Measurements from ENCODE around the gene C6orf62.
"Not testable (repeated sequence)": the region's sequence is repeated elsewhere in the genome, so short reads cannot be mapped to it uniquely, and the experiment has no call there.

DNA sequence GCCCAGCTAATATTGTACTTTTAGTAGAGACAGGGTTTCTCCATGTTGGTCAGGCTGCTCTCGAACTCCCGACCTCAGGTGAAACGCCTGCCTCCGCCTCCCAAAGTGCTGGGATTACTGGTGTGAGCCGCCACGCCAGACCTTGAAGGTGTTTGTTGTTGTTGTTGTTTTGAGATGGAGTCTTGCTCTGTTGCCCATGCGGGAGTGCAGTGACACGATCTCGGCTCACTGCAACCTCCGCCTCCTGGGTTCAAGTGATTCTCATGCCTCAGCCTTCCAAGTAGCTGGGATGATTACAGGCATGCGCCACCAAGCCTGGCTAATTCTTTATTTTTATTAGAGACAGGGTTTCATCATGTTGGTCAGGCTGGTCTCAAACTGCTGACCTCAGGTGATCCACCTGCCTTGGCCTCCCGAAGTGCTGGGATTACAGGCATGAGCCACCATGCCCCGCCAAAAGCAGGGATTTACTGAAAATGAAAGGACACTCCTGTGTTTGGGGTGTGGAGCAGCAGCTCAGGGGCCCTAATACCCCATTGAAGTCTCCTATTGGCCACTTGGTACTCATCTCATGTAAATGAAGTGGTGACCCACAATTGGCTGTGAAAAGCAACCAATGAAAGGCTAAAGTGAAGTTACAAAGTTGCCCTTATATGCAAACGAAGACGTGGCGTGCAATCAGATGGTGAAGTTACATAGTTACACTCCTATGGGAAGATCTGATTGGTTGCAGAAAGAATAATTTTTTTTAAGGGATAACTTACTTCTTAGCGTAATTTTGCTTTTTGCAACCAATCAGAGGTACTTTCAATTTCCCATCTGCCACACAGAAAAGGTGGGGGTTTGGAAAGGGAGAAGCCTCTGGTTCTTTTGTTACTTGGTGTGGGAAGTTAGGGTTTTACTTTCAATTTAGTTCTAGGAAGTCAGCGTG lies 50.6 kb downstream of the C6orf62 start:
- not testable (repeated sequence) for TF ChIP-seq SNAI2 (CRISPR knock-in tag; IDR thresholded peaks at IDR 0.05); ISL1 (CRISPR knock-in tag; IDR thresholded peaks at IDR 0.05); GLIS3 (CRISPR knock-in tag; IDR thresholded peaks at IDR 0.05); ZFP30 (CRISPR knock-in tag; IDR thresholded peaks at IDR 0.05); PATZ1 (CRISPR knock-in tag; IDR thresholded peaks at IDR 0.05; ENCODE audit: borderline replicate concordance); ZNF8 (CRISPR knock-in tag; IDR thresholded peaks at IDR 0.05); POU6F1 (CRISPR knock-in tag; IDR thresholded peaks at IDR 0.05; ENCODE audit: borderline replicate concordance, low read depth); TCF4 (CRISPR knock-in tag; IDR thresholded peaks at IDR 0.05; ENCODE audit: borderline replicate concordance); ZNF565 (CRISPR knock-in tag; conservative IDR thresholded peaks at IDR 0.05; ENCODE audit: low read depth); RARB (CRISPR knock-in tag; IDR thresholded peaks at IDR 0.05)
- TF ChIP-seq, protein P1, sequence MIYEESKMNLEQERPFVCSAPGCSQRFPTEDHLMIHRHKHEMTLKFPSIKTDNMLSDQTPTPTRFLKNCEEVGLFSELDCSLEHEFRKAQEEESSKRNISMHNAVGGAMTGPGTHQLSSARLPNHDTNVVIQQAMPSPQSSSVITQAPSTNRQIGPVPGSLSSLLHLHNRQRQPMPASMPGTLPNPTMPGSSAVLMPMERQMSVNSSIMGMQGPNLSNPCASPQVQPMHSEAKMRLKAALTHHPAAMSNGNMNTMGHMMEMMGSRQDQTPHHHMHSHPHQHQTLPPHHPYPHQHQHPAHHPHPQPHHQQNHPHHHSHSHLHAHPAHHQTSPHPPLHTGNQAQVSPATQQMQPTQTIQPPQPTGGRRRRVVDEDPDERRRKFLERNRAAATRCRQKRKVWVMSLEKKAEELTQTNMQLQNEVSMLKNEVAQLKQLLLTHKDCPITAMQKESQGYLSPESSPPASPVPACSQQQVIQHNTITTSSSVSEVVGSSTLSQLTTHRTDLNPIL (CRISPR knock-in tag; IDR thresholded peaks at IDR 0.05; ENCODE audit: low read depth): not testable (repeated sequence)

Data from SK-N-SH treated with all-trans-retinoic acid at 6 μM for 48 hours (cell line).